SK-N-SH (cell line): ENCODE results near the gene DEPDC1B. TPM values are rescaled to one million over a fixed set of nuclear protein-coding genes. Genes with fewer than 3 reads are reported as not detected.

ENCODE experiments used
- CTCF ChIA-PET: fragments of 300-600, 350-600 bp; formaldehyde crosslinking; extraction: SDS; loops from one replicate; lab custom pipeline; 2021; lab: Yijun Ruan, JAX
- POLR2A ChIA-PET: fragments of 350-600 bp; sonication (Branson Sonifier 250); formaldehyde crosslinking; extraction: SDS; loops from one replicate; lab custom pipeline; 2020; ENCODE audit warnings: antibody characterized with exemption, inconsistent platforms; lab: Yijun Ruan, JAX
- DNase-seq: peaks from one replicate; pipeline ENCODE4 v3.0.0; 2012
- H2AFZ ChIP-seq: fragments of 200-600 bp; sonication (generic); 2 replicates; pipeline ENCODE4 v1.8.1; 2016; ENCODE audit warnings: antibody characterized with exemption, mild to moderate bottlenecking, low read depth
- H3F3A ChIP-seq: fragments of 200-600 bp; sonication (generic); replicated peaks from 2 replicates; pipeline ENCODE3; 2016; ENCODE audit warnings: antibody characterized with exemption, mild to moderate bottlenecking; ENCODE audit not compliant: insufficient read depth
- H3K27ac ChIP-seq, 2 experiments: fragments of 200-500 bp in 1 of 2; fragments of 200-600 bp in 1 of 2; sonication (Bioruptor generic) in 1 of 2; sonication (generic), shearing (Covaris generic) in 1 of 2; 2 replicates each; pipeline versions ENCODE4 v1.5.1 to v1.6.1; 2014 to 2016; ENCODE audit warnings: low read depth in 2 of 2, inconsistent platforms in 1 of 2, low read length in 1 of 2, mild to moderate bottlenecking in 1 of 2, mixed read lengths in 1 of 2
- H3K27me3 ChIP-seq: fragments of 200-600 bp; sonication (generic), shearing (Covaris generic); 2 replicates; pipeline ENCODE4 v1.6.1; 2016; ENCODE audit warnings: mixed run types; ENCODE audit not compliant: insufficient read depth
- H3K36me3 ChIP-seq, 2 experiments: fragments of 200-500 bp in 1 of 2; fragments of 200-600 bp in 1 of 2; sonication (Bioruptor generic) in 1 of 2; sonication (generic) in 1 of 2; replicated peaks in 1 of 2; 2 replicates each; pipeline versions ENCODE3 to v1.5.1; 2014 to 2016; ENCODE audit warnings: low read length in 1 of 2, mild to moderate bottlenecking in 1 of 2; ENCODE audit not compliant: insufficient read depth in 2 of 2, control insufficient read depth in 1 of 2
- H3K4me1 ChIP-seq, 2 experiments: fragments of 200-500 bp in 1 of 2; fragments of 200-600 bp in 1 of 2; sonication (Bioruptor generic) in 1 of 2; sonication (generic), shearing (Covaris generic) in 1 of 2; 2 replicates each; pipeline versions ENCODE4 v1.5.1 to v1.6.1; 2014 to 2016; ENCODE audit warnings: low read depth in 1 of 2, low read length in 1 of 2, mixed run types in 1 of 2; ENCODE audit not compliant: insufficient read depth in 2 of 2, control insufficient read depth in 1 of 2
- H3K4me2 ChIP-seq: fragments of 200-600 bp; sonication (generic), shearing (Covaris generic); 2 replicates; pipeline ENCODE4 v1.6.1; 2017; ENCODE audit warnings: mixed run types
- H3K4me3 ChIP-seq, 2 experiments: fragments of 200-500 bp in 1 of 2; fragments of 200-600 bp in 1 of 2; sonication (Bioruptor generic) in 1 of 2; sonication (generic), shearing (Covaris generic) in 1 of 2; 2 replicates each; pipeline versions ENCODE4 v1.5.1 to v1.8.1; 2014 to 2016; ENCODE audit warnings: low read depth in 2 of 2, inconsistent platforms in 1 of 2, low read length in 1 of 2, mild to moderate bottlenecking in 1 of 2, mixed read lengths in 1 of 2, moderate library complexity in 1 of 2
- H3K79me2 ChIP-seq: fragments of 200-600 bp; sonication (generic); 2 replicates; pipeline ENCODE4 v1.8.1; 2017; ENCODE audit warnings: mild to moderate bottlenecking; ENCODE audit not compliant: insufficient read depth
- H3K9ac ChIP-seq: fragments of 200-600 bp; sonication (generic); 2 replicates; pipeline ENCODE4 v1.6.1; 2017; ENCODE audit warnings: mixed run types
- H3K9me2 ChIP-seq: fragments of 200-600 bp; sonication (generic); 2 replicates; pipeline ENCODE4 v1.6.1; 2017; ENCODE audit warnings: mixed run types
- H3K9me3 ChIP-seq: fragments of 200-600 bp; sonication (generic); 2 replicates; pipeline ENCODE4 v1.6.1; 2017; ENCODE audit warnings: mixed run types, mild to moderate bottlenecking, moderate library complexity
- H4K20me1 ChIP-seq: fragments of 200-600 bp; sonication (generic); 2 replicates; pipeline ENCODE4 v1.6.1; 2017; ENCODE audit warnings: mild to moderate bottlenecking, mixed run types; ENCODE audit not compliant: insufficient read depth
- ELF1 ChIP-seq: IDR thresholded peaks from 2 replicates; pipeline ENCODE4 v1.4.0; 2012
- EP300 ChIP-seq, 2 experiments: IDR thresholded peaks; 2 replicates each; pipeline versions ENCODE4 v1.4.0 to v1.6.1; 2012; ENCODE audit warnings: borderline replicate concordance in 1 of 2, low read depth in 1 of 2, low read length in 1 of 2
- FOSL2 ChIP-seq: IDR thresholded peaks from 2 replicates; pipeline ENCODE4 v1.4.0; 2012; ENCODE audit warnings: low read depth, mild to moderate bottlenecking, moderate library complexity, borderline replicate concordance
- RAD21 ChIP-seq: IDR thresholded peaks from 2 replicates; pipeline ENCODE4 v1.6.1; 2012; ENCODE audit warnings: mild to moderate bottlenecking, low read length
- SIN3A ChIP-seq: IDR thresholded peaks from 2 replicates; pipeline ENCODE4 v1.6.1; 2012; ENCODE audit warnings: low read depth, mild to moderate bottlenecking, low read length, moderate library complexity, borderline replicate concordance
- SMC3 ChIP-seq: IDR thresholded peaks from 2 replicates; pipeline ENCODE4 v1.6.1; 2012; ENCODE audit warnings: low read depth, low read length, improper control_type of control experiment
- TEAD4 ChIP-seq: IDR thresholded peaks from 2 replicates; pipeline ENCODE4 v1.4.0; 2012; ENCODE audit warnings: mild to moderate bottlenecking, borderline replicate concordance; ENCODE audit not compliant: insufficient read depth
- YY1 ChIP-seq: IDR thresholded peaks from 2 replicates; pipeline ENCODE4 v1.4.0; 2012; ENCODE audit warnings: low read depth, mild to moderate bottlenecking
- WGBS: methylation state at CpG from one replicate; pipeline ENCODE4 v1.1.6; 2017; ENCODE audit warnings: low lambda C conversion rate; 5-methylcytosine and 5-hydroxymethylcytosine counted together
- polyA plus RNA-seq, 3 experiments: library from polyadenylated mRNA; depleted of rRNA; stranded (reverse); fragments of >200 nt; gene quantifications; 2 replicates each; pipeline ENCODE4 v1.2.3, GENCODE V29; 2012
- TF ChIP-seq, protein P1 (sequence below): fragments of 200-600 bp; sonication (generic); IDR thresholded peaks from 2 replicates; pipeline ENCODE4 v1.6.1; 2017; ENCODE audit warnings: antibody characterized with exemption, mild to moderate bottlenecking, moderate library complexity
- TF ChIP-seq, protein P2 (sequence below): IDR thresholded peaks from 2 replicates; pipeline ENCODE4 v1.4.0; 2012; ENCODE audit warnings: low read depth, borderline replicate concordance
- TF ChIP-seq, protein P3 (sequence below): IDR thresholded peaks from 2 replicates; pipeline ENCODE4 v1.4.0; 2012; ENCODE audit warnings: low read depth
- TF ChIP-seq, protein P4 (sequence below): fragments of 150-350 bp; IDR thresholded peaks from 2 replicates; pipeline ENCODE4 v1.6.1; 2017; ENCODE audit warnings: antibody characterized with exemption, low read length, low read depth, borderline replicate concordance
- TF ChIP-seq, protein P5 (sequence below): IDR thresholded peaks from 2 replicates; pipeline ENCODE4; 2012

Gene DEPDC1B
- polyA plus RNA-seq, 1 of the 3 experiments (the other 2 are of a cell fraction) = 4.7 TPM

DNA sequence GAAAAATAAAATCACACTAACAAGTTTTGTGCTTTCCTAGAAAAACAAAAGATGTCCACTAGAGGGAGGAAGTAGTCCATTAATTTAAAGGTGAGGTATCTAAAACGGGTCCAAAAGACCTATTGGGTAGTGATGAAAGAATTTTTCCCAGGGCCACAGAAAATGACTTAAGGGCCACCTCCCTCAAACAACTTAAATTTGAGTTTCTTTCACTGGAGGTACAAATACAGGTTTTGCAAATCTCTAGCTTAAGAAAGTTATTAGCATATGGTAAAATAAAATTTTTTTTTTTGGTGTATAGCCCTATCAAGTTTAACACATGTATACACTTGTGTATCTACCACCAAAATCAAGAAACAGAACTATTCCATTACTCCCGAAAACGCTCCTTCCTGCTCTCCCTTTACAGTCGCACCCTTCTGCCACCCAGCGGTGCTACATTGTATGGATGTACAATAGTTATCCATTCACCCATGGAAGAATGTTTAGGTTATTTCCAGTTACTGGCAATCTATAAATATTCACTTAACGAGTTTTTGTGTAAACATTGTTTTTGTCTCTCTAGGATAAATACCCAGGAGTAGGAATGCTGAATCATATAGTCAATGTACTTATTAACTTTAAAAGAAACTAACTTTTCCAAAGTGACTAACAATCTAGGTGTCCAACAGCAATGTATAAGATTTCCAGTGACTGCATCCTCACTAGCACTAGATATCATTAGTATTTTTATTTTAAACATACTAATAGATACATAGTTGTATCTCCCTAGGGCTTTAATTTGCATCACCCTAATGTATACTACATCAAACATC, 21.9 kb downstream of the DEPDC1B start:
- 61% methylated on average over 6 of the region's 6 CpGs for WGBS
- TF ChIP-seq ELF1 = no peak
- peak; percentile 43 for TF ChIP-seq SMC3
- TF ChIP-seq, protein P1, sequence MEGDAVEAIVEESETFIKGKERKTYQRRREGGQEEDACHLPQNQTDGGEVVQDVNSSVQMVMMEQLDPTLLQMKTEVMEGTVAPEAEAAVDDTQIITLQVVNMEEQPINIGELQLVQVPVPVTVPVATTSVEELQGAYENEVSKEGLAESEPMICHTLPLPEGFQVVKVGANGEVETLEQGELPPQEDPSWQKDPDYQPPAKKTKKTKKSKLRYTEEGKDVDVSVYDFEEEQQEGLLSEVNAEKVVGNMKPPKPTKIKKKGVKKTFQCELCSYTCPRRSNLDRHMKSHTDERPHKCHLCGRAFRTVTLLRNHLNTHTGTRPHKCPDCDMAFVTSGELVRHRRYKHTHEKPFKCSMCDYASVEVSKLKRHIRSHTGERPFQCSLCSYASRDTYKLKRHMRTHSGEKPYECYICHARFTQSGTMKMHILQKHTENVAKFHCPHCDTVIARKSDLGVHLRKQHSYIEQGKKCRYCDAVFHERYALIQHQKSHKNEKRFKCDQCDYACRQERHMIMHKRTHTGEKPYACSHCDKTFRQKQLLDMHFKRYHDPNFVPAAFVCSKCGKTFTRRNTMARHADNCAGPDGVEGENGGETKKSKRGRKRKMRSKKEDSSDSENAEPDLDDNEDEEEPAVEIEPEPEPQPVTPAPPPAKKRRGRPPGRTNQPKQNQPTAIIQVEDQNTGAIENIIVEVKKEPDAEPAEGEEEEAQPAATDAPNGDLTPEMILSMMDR = peak; percentile 76
- TF ChIP-seq RAD21 = peak; percentile 73
- no peak overlapping the region; a peak in 1 of 4 replicates for H3K4me3 ChIP-seq
- H4K20me1 ChIP-seq = no peaks in the 10 kb centered on the region
- H2AFZ ChIP-seq = no peak overlapping the region
- peaks cover 30% of the 10 kb centered on the region; the same call in 1 of the 2 replicates for H3K79me2 ChIP-seq
- H3K4me1 ChIP-seq = no peaks in the 10 kb centered on the region; a peak in 1 of 4 replicates
- no peaks in the 10 kb centered on the region for H3K9me2 ChIP-seq
- peak; percentile 41 for DNase-seq
- no peaks in the 10 kb centered on the region for H3K36me3 ChIP-seq
- ChIA-PET POLR2A (no interaction called here), CTCF (interaction anchor here (0.7 to 3.6 kb wide), 18 partner anchors 8 to 1262 kb away, joined by 3 to 26 read pairs (median 4); partner anchors contain the start of genes DEPDC1B, ERCC8 and NDUFAF2)
- no peaks in the 10 kb centered on the region for H3K27me3 ChIP-seq
- H3K9ac ChIP-seq = no peak overlapping the region
- no peaks in the 10 kb centered on the region for H3F3A ChIP-seq
- H3K27ac ChIP-seq = no peak overlapping the region
- H3K9me3 ChIP-seq = no peaks in the 10 kb centered on the region
- no peak overlapping the region for H3K4me2 ChIP-seq

DNA sequence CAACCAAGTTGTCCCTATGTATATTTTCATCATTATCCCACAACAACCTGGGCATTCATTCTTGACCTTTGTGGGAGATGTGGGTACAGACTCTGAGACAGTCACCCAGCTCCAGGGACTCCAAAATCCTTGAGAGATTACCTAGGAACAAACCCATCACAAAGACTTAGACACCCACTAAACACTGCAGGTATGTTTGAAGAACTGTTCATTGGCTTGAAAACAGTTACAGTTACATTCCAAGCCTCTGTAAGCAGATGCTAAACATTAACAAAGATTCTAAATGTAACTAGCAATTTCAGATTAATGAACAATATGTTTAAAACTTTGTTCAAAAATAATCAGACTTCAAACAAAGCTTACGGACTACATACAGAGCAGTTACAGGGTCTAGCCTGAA, 24.7 kb downstream of the DEPDC1B start:
- DNase-seq = no peak
- WGBS = 100% methylated on average over 1 of the region's 1 CpG
- ChIA-PET CTCF (interaction anchor here (0.6 to 1.6 kb wide), 5 partner anchors 13 to 864 kb away, joined by 3 read pairs; partner anchors contain the start of gene DEPDC1B), POLR2A (interaction anchor here (0.6 kb wide), 1 partner anchor 802 kb away, joined by 3 read pairs; no protein-coding TSS in a partner anchor)
- Histone ChIP-seq H3K79me2 (peaks cover 7% of the 10 kb centered on the region; the same call in 1 of the 2 replicates), H3K9me2 (no peaks in the 10 kb centered on the region), H3K4me2 (no peak overlapping the region), H3K4me3 (no peak overlapping the region), H3K9me3 (no peaks in the 10 kb centered on the region), H4K20me1 (no peaks in the 10 kb centered on the region), H2AFZ (no peak overlapping the region), H3F3A (no peaks in the 10 kb centered on the region), H3K27ac (no peak overlapping the region), H3K4me1 (no peaks in the 10 kb centered on the region; a peak in 1 of 4 replicates), H3K27me3 (no peaks in the 10 kb centered on the region), H3K9ac (no peak overlapping the region), H3K36me3 (no peaks in the 10 kb centered on the region)
- TF ChIP-seq YY1 = no peak
- TF ChIP-seq, protein P2, sequence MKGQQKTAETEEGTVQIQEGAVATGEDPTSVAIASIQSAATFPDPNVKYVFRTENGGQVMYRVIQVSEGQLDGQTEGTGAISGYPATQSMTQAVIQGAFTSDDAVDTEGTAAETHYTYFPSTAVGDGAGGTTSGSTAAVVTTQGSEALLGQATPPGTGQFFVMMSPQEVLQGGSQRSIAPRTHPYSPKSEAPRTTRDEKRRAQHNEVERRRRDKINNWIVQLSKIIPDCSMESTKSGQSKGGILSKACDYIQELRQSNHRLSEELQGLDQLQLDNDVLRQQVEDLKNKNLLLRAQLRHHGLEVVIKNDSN = no peak
- TF ChIP-seq SIN3A = no peak
- no peak for TF ChIP-seq TEAD4
- TF ChIP-seq, protein P3, sequence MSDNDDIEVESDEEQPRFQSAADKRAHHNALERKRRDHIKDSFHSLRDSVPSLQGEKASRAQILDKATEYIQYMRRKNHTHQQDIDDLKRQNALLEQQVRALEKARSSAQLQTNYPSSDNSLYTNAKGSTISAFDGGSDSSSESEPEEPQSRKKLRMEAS = no peak
- TF ChIP-seq FOSL2 = no peak
- TF ChIP-seq, protein P4, sequence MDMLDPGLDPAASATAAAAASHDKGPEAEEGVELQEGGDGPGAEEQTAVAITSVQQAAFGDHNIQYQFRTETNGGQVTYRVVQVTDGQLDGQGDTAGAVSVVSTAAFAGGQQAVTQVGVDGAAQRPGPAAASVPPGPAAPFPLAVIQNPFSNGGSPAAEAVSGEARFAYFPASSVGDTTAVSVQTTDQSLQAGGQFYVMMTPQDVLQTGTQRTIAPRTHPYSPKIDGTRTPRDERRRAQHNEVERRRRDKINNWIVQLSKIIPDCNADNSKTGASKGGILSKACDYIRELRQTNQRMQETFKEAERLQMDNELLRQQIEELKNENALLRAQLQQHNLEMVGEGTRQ = no peak
- TF ChIP-seq, protein P5, sequence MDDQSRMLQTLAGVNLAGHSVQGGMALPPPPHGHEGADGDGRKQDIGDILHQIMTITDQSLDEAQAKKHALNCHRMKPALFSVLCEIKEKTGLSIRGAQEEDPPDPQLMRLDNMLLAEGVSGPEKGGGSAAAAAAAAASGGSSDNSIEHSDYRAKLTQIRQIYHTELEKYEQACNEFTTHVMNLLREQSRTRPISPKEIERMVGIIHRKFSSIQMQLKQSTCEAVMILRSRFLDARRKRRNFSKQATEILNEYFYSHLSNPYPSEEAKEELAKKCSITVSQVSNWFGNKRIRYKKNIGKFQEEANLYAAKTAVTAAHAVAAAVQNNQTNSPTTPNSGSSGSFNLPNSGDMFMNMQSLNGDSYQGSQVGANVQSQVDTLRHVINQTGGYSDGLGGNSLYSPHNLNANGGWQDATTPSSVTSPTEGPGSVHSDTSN = no peak
- no peak for TF ChIP-seq EP300 (IDR thresholded peaks at IDR 0.05; ENCODE audit: borderline replicate concordance in 1 of 2, low read depth in 1 of 2, low read length in 1 of 2)
